ENCODE results near the gene PRDM2.

GRCh38 chr1:13798120-13798519 lies 98.1 kb downstream of the PRDM2 start:
- no peak for TF ChIP-seq TARDBP (IDR thresholded peaks at IDR 0.05)
- no peak for TF ChIP-seq L3MBTL2 (conservative IDR thresholded peaks at IDR 0.05)
- TF ChIP-seq ZNF384 (IDR thresholded peaks at IDR 0.05), result no peak
- TF ChIP-seq NFRKB (IDR thresholded peaks at IDR 0.05), result no peak
- no peak for TF ChIP-seq SP1 (IDR thresholded peaks at IDR 0.05)
- no peak for TF ChIP-seq FOXK2 (IDR thresholded peaks at IDR 0.05)
- TF ChIP-seq BHLHE40 (IDR thresholded peaks at IDR 0.05; ENCODE audit: borderline replicate concordance), result no peak
- TF ChIP-seq HDGF (IDR thresholded peaks at IDR 0.05; ENCODE audit: borderline replicate concordance), result no peak
- TF ChIP-seq ELF4 (IDR thresholded peaks at IDR 0.05), result no peak
- TF ChIP-seq LEF1 (IDR thresholded peaks at IDR 0.05; ENCODE audit: borderline replicate concordance), result no peak
- no peak for TF ChIP-seq FOXA1 (IDR thresholded peaks at IDR 0.05)
